CD4-positive, alpha-beta T cell treated with Interleukin-4 for 1 hour (primary cell): ENCODE data around the gene HSPA1A.

Source experiments
- DNase-seq, 2 donors: peaks; one replicate each; pipeline ENCODE4 v3.0.0-alpha.2; 2020 to 2022

The HSPA1A gene

GRCh38 chr6:31865205-31866118 lies 50.1 kb downstream of the HSPA1A start:
- DNase-seq, result no peak
